Subcutaneous preadipocyte (primary cell): ENCODE results near the gene METTL21C. TPM values are rescaled to one million over a fixed set of nuclear protein-coding genes. Genes with fewer than 3 reads are reported as not detected.

Experiments
- total RNA-seq: library from RNA; depleted of rRNA; stranded (reverse); fragments of >200 nt; gene quantifications from 2 replicates; pipeline ENCODE4 v1.2.3, GENCODE V29; 2012

METTL21C gene
- not detected in 2 replicates for total RNA-seq

DNA sequence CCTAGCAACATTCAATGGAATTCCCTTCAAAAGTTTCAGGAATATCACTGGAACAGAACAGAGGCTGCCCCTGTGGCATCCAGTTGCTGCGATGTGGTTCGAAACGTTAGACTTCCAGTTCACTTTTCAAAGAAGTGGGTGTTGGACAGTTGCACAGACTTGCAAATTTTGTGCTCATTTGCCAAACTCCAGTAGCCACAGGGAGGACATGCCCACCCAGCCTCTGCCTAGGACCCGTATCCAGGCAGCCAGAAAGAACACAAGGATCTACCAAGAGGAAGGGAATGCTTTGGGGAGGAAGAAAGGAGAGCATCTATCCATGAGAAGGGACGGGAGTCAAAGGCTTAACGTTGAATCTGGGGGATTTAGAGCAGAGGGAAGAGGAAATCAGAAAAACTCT, at the start of gene METTL21C:
METTL21C (minus strand) TSS at position 108 of the 400 bp plus-strand sequence. CDS start 546 bp downstream, outside the sequence.

Other genes with a start within 250 kb of the METTL21C start
- 49.6 and 78.2 TPM in 2 replicates for gene TPP2, start 98.1 kb downstream of the METTL21C start, total RNA-seq
- gene TEX30, start 78.7 kb upstream of the METTL21C start, total RNA-seq = 14.7 and 21.3 TPM in 2 replicates
- gene POGLUT2, start 103.9 kb upstream of the METTL21C start, total RNA-seq = 12.9 and 16.4 TPM in 2 replicates
- 25.0 and 34.4 TPM in 2 replicates for gene BIVM, start 104.1 kb upstream of the METTL21C start, total RNA-seq
- 63.1 and 69.4 TPM in 2 replicates for gene ERCC5, start 151.0 kb upstream of the METTL21C start, total RNA-seq